Stimulated activated CD4-positive, alpha-beta T cell treated with anti-CD3 and anti-CD28 coated beads, TNF-alpha, amount 100 ng/mL, for 24 hours (primary cell): ENCODE results near the gene UNC13D.
A peak's percentile ranks its signal among the peaks of the same experiment; 100 is the strongest.
"Not testable (repeated sequence)": the region's sequence is repeated elsewhere in the genome, so short reads cannot be mapped to it uniquely, and the experiment has no call there.

Experiments used
- DNase-seq, 3 experiments: peaks; one replicate each; pipeline ENCODE4 v3.0.0-alpha.2; 2020; ENCODE audit warnings: low read depth in 3 of 3

The UNC13D gene

GRCh38 chr17:75874323-75875181 lies 30.3 kb upstream of the UNC13D start:
- no peak for DNase-seq

- no peak for DNase-seq
Measured at GRCh38 chr17:75873587-75874322, 29.6 kb upstream of the UNC13D start.

- no peak for DNase-seq
Measured at GRCh38 chr17:75872434-75873351, 28.5 kb upstream of the UNC13D start.

GRCh38 chr17:75870228-75870627 lies 26.0 kb upstream of the UNC13D start:
- DNase-seq, result not testable (repeated sequence)

GRCh38 chr17:75869282-75870141 lies 25.3 kb upstream of the UNC13D start:
- DNase-seq, result no peak

GRCh38 chr17:75868730-75869281 lies 24.6 kb upstream of the UNC13D start:
- not testable (repeated sequence) for DNase-seq

GRCh38 chr17:75865404-75866188 lies 21.4 kb upstream of the UNC13D start:
- not testable (repeated sequence) for DNase-seq

GRCh38 chr17:75864887-75865286 lies 20.7 kb upstream of the UNC13D start:
- not testable (repeated sequence) for DNase-seq

GRCh38 chr17:75864448-75864871 lies 20.3 kb upstream of the UNC13D start:
- no peak for DNase-seq

GRCh38 chr17:75861927-75862317 lies 17.7 kb upstream of the UNC13D start:
- DNase-seq, result no peak

GRCh38 chr17:75859358-75859757 lies 15.2 kb upstream of the UNC13D start:
- not testable (repeated sequence) for DNase-seq

GRCh38 chr17:75856062-75856756 lies 12.0 kb upstream of the UNC13D start:
- DNase-seq, result no peak

GRCh38 chr17:75855310-75856061 lies 11.3 kb upstream of the UNC13D start, which contains the start of gene WBP2:
WBP2 (minus strand) TSS chr17:75855335; CDS start chr17:75855297, 38 bp downstream.
- DNase-seq, result peak; percentile 91 to 98 (median 97)

- DNase-seq, result no peak
Measured at GRCh38 chr17:75854881-75855309, 10.7 kb upstream of the UNC13D start.

GRCh38 chr17:75854101-75854748 lies 10.0 kb upstream of the UNC13D start:
- no peak for DNase-seq

GRCh38 chr17:75853433-75853832 lies 9.2 kb upstream of the UNC13D start:
- DNase-seq, result no peak

GRCh38 chr17:75851693-75851991 lies 7.4 kb upstream of the UNC13D start:
- not testable (repeated sequence) for DNase-seq
